MM.1S (cell line): ENCODE measurements around the gene MAGED2.

Source experiments
- CTCF ChIP-seq: fragments of 300-600 bp; sonication (generic); IDR thresholded peaks from 2 replicates; pipeline ENCODE4 v1.5.1; 2016; ENCODE audit warnings: antibody characterized with exemption, low read length, mixed read lengths
- EZH2 ChIP-seq: fragments of 300-600 bp; sonication (generic); optimal IDR thresholded peaks from 2 replicates; pipeline ENCODE3; 2017; ENCODE audit warnings: low read depth, mild to moderate bottlenecking, antibody characterized with exemption, low read length, mixed read lengths
- EZH2phosphoT487 ChIP-seq: fragments of 300-600 bp; sonication (generic); IDR thresholded peaks from 2 replicates; pipeline ENCODE4 v1.6.1; 2018; ENCODE audit warnings: antibody characterized with exemption, low read length

GRCh38 chrX:54838583-54838982 is 31.0 kb downstream of the MAGED2 start:
- TF ChIP-seq CTCF = no peak
- TF ChIP-seq EZH2phosphoT487 = no peak
- no peak for TF ChIP-seq EZH2
